ENCODE measurements around the gene NHP2.

NHP2 gene

GRCh38 chr5:178174456-178174855 is 20.8 kb upstream of the NHP2 start:
- DNase-seq (ENCODE audit: insufficient read length, low spot score) (no peak), FAIRE-seq (no peak)
- no peak for TF ChIP-seq CTCF (IDR thresholded peaks at IDR 0.05; ENCODE audit: insufficient read depth, missing control alignments)

GRCh38 chr5:178170455-178170854 is 16.8 kb upstream of the NHP2 start:
- no peak for DNase-seq (ENCODE audit: insufficient read length, low spot score)
- no peak for FAIRE-seq
- TF ChIP-seq CTCF (IDR thresholded peaks at IDR 0.05; ENCODE audit: insufficient read depth, missing control alignments): no peak

- no peak for DNase-seq (ENCODE audit: insufficient read length, low spot score)
- no peak for TF ChIP-seq CTCF (IDR thresholded peaks at IDR 0.05; ENCODE audit: insufficient read depth, missing control alignments)
- no peak for FAIRE-seq
These were observed 11.9 kb upstream of the NHP2 start for GRCh38 chr5:178165581-178165980.

- peak; percentile 93 for TF ChIP-seq CTCF (IDR thresholded peaks at IDR 0.05; ENCODE audit: insufficient read depth, missing control alignments)
- peak; percentile 84 for DNase-seq (ENCODE audit: insufficient read length, low spot score)
- FAIRE-seq: no peak
These were observed 10.4 kb upstream of the NHP2 start for GRCh38 chr5:178163772-178164735.

- peak; percentile 92 for DNase-seq (ENCODE audit: insufficient read length, low spot score)
- peak; percentile 77 for FAIRE-seq
- TF ChIP-seq CTCF (IDR thresholded peaks at IDR 0.05; ENCODE audit: insufficient read depth, missing control alignments): no peak
These were observed 8.8 kb upstream of the NHP2 start for GRCh38 chr5:178162481-178162880.

- no peak for DNase-seq (ENCODE audit: insufficient read length, low spot score)
- no peak for FAIRE-seq
- no peak for TF ChIP-seq CTCF (IDR thresholded peaks at IDR 0.05; ENCODE audit: insufficient read depth, missing control alignments)
These were observed 6.5 kb upstream of the NHP2 start for GRCh38 chr5:178160176-178160575.

- TF ChIP-seq CTCF (IDR thresholded peaks at IDR 0.05; ENCODE audit: insufficient read depth, missing control alignments): no peak
- no peak for DNase-seq (ENCODE audit: insufficient read length, low spot score)
- FAIRE-seq: no peak
These were observed 1.4 kb upstream of the NHP2 start for GRCh38 chr5:178155065-178155464.

All from D721Med (cell line).